WTC11 (cell line): ENCODE data around the gene CAST. TPM values are rescaled to one million over a fixed set of nuclear protein-coding genes. Genes with fewer than 3 reads are reported as not detected.

ENCODE experiments used
- ATAC-seq: fragments of 200-7000 bp; cut with Tn5 transposase; 2 replicates; pipeline ENCODE4 v1.10.0; 2021; ENCODE audit warnings: mild to moderate bottlenecking, moderate library complexity
- CTCF ChIA-PET: fragments of 300-600 bp; sonication (Branson Sonifier 250); formaldehyde crosslinking; loops from one replicate; lab custom pipeline; 2021; ENCODE audit warnings: antibody characterized with exemption; lab: Charles Lee
- POLR2A ChIA-PET: fragments of 350-600 bp; sonication (Branson Sonifier 250); formaldehyde crosslinking; loops from one replicate; lab custom pipeline; 2021; ENCODE audit warnings: antibody characterized with exemption; lab: Charles Lee
- DNase-seq: peaks from one replicate; pipeline ENCODE4 v3.0.0; 2021; ENCODE audit warnings: low spot score
- H3K27ac Mint-ChIP-seq: 2 replicates; pipeline ENCODE4 v1.8.0; 2021; ENCODE audit warnings: mixed read lengths
- H3K27me3 Mint-ChIP-seq: 2 replicates; pipeline ENCODE4 v1.8.0; 2021; ENCODE audit warnings: low read depth, mild to moderate bottlenecking, moderate library complexity, mixed read lengths
- H3K36me3 Mint-ChIP-seq: 2 replicates; pipeline ENCODE4 v1.8.0; 2021; ENCODE audit warnings: mixed read lengths
- H3K4me1 Mint-ChIP-seq: 2 replicates; pipeline ENCODE4 v1.8.0; 2022; ENCODE audit warnings: mixed read lengths
- H3K4me3 Mint-ChIP-seq: 2 replicates; pipeline ENCODE4 v1.8.0; 2021; ENCODE audit warnings: mild to moderate bottlenecking, moderate library complexity, mixed read lengths
- H3K9me3 Mint-ChIP-seq: 2 replicates; pipeline ENCODE4 v1.8.0; 2021; ENCODE audit warnings: mixed read lengths
- CBFB ChIP-seq: sonication (generic); formaldehyde crosslinking; IDR thresholded peaks from 2 replicates; pipeline ENCODE4 v1.8.1; 2022; ENCODE audit warnings: mild to moderate bottlenecking, low read depth, missing genetic modification reagents
- CREM ChIP-seq: sonication (generic); formaldehyde crosslinking; IDR thresholded peaks from 2 replicates; pipeline ENCODE4 v1.8.1; 2022; ENCODE audit warnings: mild to moderate bottlenecking, missing genetic modification reagents, moderate library complexity
- MXD4 ChIP-seq: fragments of 250-450 bp; sonication (Bioruptor Pico); IDR thresholded peaks from 2 replicates; pipeline ENCODE4 v1.8.0; 2021; ENCODE audit warnings: mild to moderate bottlenecking, moderate library complexity, borderline replicate concordance
- RORB ChIP-seq: fragments of 250-450 bp; sonication (Bioruptor Pico); IDR thresholded peaks from 2 replicates; pipeline ENCODE4 v1.9.0; 2021; ENCODE audit warnings: mild to moderate bottlenecking
- TCF7 ChIP-seq: sonication (generic); formaldehyde crosslinking; IDR thresholded peaks from 2 replicates; pipeline ENCODE4 v1.8.0; 2022; ENCODE audit warnings: mild to moderate bottlenecking, low read depth, missing genetic modification reagents, moderate library complexity
- TEAD4 ChIP-seq: sonication (generic); formaldehyde crosslinking; IDR thresholded peaks from 2 replicates; pipeline ENCODE4 v1.8.0; 2022; ENCODE audit warnings: mild to moderate bottlenecking, missing genetic modification reagents
- ZNF138 ChIP-seq: sonication (generic); formaldehyde crosslinking; conservative IDR thresholded peaks from 2 replicates; pipeline ENCODE4 v1.8.1; 2022; ENCODE audit warnings: mild to moderate bottlenecking, moderate library complexity, missing genetic modification reagents
- ZNF396 ChIP-seq: fragments of 250-450 bp; sonication (Bioruptor Pico); IDR thresholded peaks from 2 replicates; pipeline ENCODE4 v1.8.0; 2021; ENCODE audit warnings: mild to moderate bottlenecking, moderate library complexity, borderline replicate concordance
- ZNF671 ChIP-seq: fragments of 250-450 bp; sonication (Bioruptor Pico); IDR thresholded peaks from 2 replicates; pipeline ENCODE4 v1.8.0; 2021; ENCODE audit warnings: mild to moderate bottlenecking
- total RNA-seq: library from RNA; stranded (reverse); gene quantifications from 3 replicates; pipeline ENCODE4 v1.2.3, GENCODE V29; 2021
- TF ChIP-seq, protein P1 (sequence below): sonication (generic); formaldehyde crosslinking; IDR thresholded peaks from 2 replicates; pipeline ENCODE4 v1.8.0; 2023; ENCODE audit warnings: missing genetic modification reagents, mild to moderate bottlenecking, borderline replicate concordance
- TF ChIP-seq, protein P2 (sequence below): sonication (generic); formaldehyde crosslinking; IDR thresholded peaks from 2 replicates; pipeline ENCODE4 v1.8.0; 2023; ENCODE audit warnings: mild to moderate bottlenecking, missing genetic modification reagents
- TF ChIP-seq, protein P3 (sequence below): sonication (generic); formaldehyde crosslinking; IDR thresholded peaks from 2 replicates; pipeline ENCODE4 v1.8.0; 2022; ENCODE audit warnings: mild to moderate bottlenecking, missing genetic modification reagents
- TF ChIP-seq, protein P4 (sequence below): fragments of 250-450 bp; sonication (Bioruptor Pico); IDR thresholded peaks from 2 replicates; pipeline ENCODE4 v1.9.0; 2021; ENCODE audit warnings: mild to moderate bottlenecking
- TF ChIP-seq, protein P5 (sequence below): sonication (generic); formaldehyde crosslinking; IDR thresholded peaks from 2 replicates; pipeline ENCODE4 v1.8.1; 2023; ENCODE audit warnings: mild to moderate bottlenecking, missing genetic modification reagents, moderate library complexity
- TF ChIP-seq, protein P6 (sequence below): sonication (generic); formaldehyde crosslinking; IDR thresholded peaks from 2 replicates; pipeline ENCODE4 v1.8.1; 2023; ENCODE audit warnings: mild to moderate bottlenecking, missing genetic modification reagents
- TF ChIP-seq, protein P7 (sequence below): sonication (generic); formaldehyde crosslinking; IDR thresholded peaks from 2 replicates; pipeline ENCODE4 v1.8.0; 2022; ENCODE audit warnings: mild to moderate bottlenecking, missing genetic modification reagents
- TF ChIP-seq, protein P8 (sequence below): sonication (generic); formaldehyde crosslinking; IDR thresholded peaks from 2 replicates; pipeline ENCODE4 v1.8.0; 2022; ENCODE audit warnings: missing genetic modification reagents

CAST gene
- total RNA-seq, 1 experiment from 2014 or later, result 40.0 TPM

DNA sequence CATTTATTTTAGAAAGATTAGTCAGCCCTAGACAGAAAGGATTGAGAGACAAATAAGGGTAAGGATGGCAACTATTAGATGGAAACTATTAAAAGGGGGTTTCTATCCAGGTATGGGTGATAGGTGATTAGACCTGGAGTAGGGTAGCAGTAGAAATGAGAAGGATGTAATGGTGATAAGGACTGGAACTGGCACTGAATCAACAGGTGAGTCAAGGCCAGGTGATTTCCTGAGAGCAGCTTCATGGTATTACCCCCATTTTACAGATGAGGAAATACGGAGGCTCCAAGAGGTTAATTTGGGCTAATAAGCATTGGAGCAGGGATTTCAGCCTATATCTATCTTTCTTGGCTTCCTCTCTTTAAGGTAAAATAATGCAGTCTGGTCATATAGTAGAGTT, 55.7 kb downstream of the CAST start:
- Mint-ChIP-seq H3K27me3 (peaks cover 12% of the 10 kb centered on the region), H3K9me3 (no peaks in the 10 kb centered on the region), H3K27ac (no peak overlapping the region), H3K4me3 (no peak overlapping the region), H3K4me1 (peaks cover 14% of the 10 kb centered on the region), H3K36me3 (no peaks in the 10 kb centered on the region)
- no peak for ATAC-seq
- no peak for DNase-seq
- CTCF ChIA-PET, result no interaction called here
- TF ChIP-seq ZNF671 (CRISPR knock-in tag) (no peak), TEAD4 (CRISPR knock-in tag) (no peak), ZNF396 (CRISPR knock-in tag) (no peak), RORB (no peak), CBFB (CRISPR knock-in tag) (no peak), ZNF138 (CRISPR knock-in tag) (no peak), MXD4 (CRISPR knock-in tag) (no peak), TCF7 (CRISPR knock-in tag) (no peak), CREM (CRISPR knock-in tag) (no peak)
- TF ChIP-seq, protein P1, sequence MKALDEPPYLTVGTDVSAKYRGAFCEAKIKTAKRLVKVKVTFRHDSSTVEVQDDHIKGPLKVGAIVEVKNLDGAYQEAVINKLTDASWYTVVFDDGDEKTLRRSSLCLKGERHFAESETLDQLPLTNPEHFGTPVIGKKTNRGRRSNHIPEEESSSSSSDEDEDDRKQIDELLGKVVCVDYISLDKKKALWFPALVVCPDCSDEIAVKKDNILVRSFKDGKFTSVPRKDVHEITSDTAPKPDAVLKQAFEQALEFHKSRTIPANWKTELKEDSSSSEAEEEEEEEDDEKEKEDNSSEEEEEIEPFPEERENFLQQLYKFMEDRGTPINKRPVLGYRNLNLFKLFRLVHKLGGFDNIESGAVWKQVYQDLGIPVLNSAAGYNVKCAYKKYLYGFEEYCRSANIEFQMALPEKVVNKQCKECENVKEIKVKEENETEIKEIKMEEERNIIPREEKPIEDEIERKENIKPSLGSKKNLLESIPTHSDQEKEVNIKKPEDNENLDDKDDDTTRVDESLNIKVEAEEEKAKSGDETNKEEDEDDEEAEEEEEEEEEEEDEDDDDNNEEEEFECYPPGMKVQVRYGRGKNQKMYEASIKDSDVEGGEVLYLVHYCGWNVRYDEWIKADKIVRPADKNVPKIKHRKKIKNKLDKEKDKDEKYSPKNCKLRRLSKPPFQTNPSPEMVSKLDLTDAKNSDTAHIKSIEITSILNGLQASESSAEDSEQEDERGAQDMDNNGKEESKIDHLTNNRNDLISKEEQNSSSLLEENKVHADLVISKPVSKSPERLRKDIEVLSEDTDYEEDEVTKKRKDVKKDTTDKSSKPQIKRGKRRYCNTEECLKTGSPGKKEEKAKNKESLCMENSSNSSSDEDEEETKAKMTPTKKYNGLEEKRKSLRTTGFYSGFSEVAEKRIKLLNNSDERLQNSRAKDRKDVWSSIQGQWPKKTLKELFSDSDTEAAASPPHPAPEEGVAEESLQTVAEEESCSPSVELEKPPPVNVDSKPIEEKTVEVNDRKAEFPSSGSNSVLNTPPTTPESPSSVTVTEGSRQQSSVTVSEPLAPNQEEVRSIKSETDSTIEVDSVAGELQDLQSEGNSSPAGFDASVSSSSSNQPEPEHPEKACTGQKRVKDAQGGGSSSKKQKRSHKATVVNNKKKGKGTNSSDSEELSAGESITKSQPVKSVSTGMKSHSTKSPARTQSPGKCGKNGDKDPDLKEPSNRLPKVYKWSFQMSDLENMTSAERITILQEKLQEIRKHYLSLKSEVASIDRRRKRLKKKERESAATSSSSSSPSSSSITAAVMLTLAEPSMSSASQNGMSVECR, result no peak
- TF ChIP-seq, protein P2, sequence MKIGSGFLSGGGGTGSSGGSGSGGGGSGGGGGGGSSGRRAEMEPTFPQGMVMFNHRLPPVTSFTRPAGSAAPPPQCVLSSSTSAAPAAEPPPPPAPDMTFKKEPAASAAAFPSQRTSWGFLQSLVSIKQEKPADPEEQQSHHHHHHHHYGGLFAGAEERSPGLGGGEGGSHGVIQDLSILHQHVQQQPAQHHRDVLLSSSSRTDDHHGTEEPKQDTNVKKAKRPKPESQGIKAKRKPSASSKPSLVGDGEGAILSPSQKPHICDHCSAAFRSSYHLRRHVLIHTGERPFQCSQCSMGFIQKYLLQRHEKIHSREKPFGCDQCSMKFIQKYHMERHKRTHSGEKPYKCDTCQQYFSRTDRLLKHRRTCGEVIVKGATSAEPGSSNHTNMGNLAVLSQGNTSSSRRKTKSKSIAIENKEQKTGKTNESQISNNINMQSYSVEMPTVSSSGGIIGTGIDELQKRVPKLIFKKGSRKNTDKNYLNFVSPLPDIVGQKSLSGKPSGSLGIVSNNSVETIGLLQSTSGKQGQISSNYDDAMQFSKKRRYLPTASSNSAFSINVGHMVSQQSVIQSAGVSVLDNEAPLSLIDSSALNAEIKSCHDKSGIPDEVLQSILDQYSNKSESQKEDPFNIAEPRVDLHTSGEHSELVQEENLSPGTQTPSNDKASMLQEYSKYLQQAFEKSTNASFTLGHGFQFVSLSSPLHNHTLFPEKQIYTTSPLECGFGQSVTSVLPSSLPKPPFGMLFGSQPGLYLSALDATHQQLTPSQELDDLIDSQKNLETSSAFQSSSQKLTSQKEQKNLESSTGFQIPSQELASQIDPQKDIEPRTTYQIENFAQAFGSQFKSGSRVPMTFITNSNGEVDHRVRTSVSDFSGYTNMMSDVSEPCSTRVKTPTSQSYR (CRISPR knock-in tag), result no peak
- TF ChIP-seq, protein P3, sequence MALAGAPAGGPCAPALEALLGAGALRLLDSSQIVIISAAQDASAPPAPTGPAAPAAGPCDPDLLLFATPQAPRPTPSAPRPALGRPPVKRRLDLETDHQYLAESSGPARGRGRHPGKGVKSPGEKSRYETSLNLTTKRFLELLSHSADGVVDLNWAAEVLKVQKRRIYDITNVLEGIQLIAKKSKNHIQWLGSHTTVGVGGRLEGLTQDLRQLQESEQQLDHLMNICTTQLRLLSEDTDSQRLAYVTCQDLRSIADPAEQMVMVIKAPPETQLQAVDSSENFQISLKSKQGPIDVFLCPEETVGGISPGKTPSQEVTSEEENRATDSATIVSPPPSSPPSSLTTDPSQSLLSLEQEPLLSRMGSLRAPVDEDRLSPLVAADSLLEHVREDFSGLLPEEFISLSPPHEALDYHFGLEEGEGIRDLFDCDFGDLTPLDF (CRISPR knock-in tag), result no peak
- TF ChIP-seq, protein P4, sequence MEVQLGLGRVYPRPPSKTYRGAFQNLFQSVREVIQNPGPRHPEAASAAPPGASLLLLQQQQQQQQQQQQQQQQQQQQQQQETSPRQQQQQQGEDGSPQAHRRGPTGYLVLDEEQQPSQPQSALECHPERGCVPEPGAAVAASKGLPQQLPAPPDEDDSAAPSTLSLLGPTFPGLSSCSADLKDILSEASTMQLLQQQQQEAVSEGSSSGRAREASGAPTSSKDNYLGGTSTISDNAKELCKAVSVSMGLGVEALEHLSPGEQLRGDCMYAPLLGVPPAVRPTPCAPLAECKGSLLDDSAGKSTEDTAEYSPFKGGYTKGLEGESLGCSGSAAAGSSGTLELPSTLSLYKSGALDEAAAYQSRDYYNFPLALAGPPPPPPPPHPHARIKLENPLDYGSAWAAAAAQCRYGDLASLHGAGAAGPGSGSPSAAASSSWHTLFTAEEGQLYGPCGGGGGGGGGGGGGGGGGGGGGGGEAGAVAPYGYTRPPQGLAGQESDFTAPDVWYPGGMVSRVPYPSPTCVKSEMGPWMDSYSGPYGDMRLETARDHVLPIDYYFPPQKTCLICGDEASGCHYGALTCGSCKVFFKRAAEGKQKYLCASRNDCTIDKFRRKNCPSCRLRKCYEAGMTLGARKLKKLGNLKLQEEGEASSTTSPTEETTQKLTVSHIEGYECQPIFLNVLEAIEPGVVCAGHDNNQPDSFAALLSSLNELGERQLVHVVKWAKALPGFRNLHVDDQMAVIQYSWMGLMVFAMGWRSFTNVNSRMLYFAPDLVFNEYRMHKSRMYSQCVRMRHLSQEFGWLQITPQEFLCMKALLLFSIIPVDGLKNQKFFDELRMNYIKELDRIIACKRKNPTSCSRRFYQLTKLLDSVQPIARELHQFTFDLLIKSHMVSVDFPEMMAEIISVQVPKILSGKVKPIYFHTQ, result no peak
- TF ChIP-seq, protein P5, sequence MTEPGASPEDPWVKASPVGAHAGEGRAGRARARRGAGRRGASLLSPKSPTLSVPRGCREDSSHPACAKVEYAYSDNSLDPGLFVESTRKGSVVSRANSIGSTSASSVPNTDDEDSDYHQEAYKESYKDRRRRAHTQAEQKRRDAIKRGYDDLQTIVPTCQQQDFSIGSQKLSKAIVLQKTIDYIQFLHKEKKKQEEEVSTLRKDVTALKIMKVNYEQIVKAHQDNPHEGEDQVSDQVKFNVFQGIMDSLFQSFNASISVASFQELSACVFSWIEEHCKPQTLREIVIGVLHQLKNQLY (CRISPR knock-in tag), result no peak
- TF ChIP-seq, protein P6, sequence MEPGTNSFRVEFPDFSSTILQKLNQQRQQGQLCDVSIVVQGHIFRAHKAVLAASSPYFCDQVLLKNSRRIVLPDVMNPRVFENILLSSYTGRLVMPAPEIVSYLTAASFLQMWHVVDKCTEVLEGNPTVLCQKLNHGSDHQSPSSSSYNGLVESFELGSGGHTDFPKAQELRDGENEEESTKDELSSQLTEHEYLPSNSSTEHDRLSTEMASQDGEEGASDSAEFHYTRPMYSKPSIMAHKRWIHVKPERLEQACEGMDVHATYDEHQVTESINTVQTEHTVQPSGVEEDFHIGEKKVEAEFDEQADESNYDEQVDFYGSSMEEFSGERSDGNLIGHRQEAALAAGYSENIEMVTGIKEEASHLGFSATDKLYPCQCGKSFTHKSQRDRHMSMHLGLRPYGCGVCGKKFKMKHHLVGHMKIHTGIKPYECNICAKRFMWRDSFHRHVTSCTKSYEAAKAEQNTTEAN (CRISPR knock-in tag), result no peak
- TF ChIP-seq, protein P7, sequence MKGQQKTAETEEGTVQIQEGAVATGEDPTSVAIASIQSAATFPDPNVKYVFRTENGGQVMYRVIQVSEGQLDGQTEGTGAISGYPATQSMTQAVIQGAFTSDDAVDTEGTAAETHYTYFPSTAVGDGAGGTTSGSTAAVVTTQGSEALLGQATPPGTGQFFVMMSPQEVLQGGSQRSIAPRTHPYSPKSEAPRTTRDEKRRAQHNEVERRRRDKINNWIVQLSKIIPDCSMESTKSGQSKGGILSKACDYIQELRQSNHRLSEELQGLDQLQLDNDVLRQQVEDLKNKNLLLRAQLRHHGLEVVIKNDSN, result no peak
- TF ChIP-seq, protein P8, sequence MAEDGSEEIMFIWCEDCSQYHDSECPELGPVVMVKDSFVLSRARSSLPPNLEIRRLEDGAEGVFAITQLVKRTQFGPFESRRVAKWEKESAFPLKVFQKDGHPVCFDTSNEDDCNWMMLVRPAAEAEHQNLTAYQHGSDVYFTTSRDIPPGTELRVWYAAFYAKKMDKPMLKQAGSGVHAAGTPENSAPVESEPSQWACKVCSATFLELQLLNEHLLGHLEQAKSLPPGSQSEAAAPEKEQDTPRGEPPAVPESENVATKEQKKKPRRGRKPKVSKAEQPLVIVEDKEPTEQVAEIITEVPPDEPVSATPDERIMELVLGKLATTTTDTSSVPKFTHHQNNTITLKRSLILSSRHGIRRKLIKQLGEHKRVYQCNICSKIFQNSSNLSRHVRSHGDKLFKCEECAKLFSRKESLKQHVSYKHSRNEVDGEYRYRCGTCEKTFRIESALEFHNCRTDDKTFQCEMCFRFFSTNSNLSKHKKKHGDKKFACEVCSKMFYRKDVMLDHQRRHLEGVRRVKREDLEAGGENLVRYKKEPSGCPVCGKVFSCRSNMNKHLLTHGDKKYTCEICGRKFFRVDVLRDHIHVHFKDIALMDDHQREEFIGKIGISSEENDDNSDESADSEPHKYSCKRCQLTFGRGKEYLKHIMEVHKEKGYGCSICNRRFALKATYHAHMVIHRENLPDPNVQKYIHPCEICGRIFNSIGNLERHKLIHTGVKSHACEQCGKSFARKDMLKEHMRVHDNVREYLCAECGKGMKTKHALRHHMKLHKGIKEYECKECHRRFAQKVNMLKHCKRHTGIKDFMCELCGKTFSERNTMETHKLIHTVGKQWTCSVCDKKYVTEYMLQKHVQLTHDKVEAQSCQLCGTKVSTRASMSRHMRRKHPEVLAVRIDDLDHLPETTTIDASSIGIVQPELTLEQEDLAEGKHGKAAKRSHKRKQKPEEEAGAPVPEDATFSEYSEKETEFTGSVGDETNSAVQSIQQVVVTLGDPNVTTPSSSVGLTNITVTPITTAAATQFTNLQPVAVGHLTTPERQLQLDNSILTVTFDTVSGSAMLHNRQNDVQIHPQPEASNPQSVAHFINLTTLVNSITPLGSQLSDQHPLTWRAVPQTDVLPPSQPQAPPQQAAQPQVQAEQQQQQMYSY (CRISPR knock-in tag), result no peak
- POLR2A ChIA-PET, result no interaction called here
